Activated T-cell treated with anti-CD3 and anti-CD28 coated beads, Interleukin-2, amount 50 U/mL, for 72 hours (primary cell): ENCODE measurements around the gene TRPM7. TPM values are rescaled to one million over a fixed set of nuclear protein-coding genes. Genes with fewer than 3 reads are reported as not detected.
"Not testable (repeated sequence)": the region's sequence is repeated elsewhere in the genome, so short reads cannot be mapped to it uniquely, and the experiment has no call there.

Experiments
- ATAC-seq, 2 donors: fragments of 150-1000 bp; cut with Tn5 transposase; replicated peaks in 1 of 2; 2 replicates each; pipeline ENCODE4 v1.10.0; 2021; ENCODE audit warnings: moderate library complexity in 2 of 2, mild to moderate bottlenecking in 1 of 2
- DNase-seq, 2 donors: peaks; one replicate each; pipeline ENCODE4 v3.0.0; 2021 to 2022; ENCODE audit warnings: mixed read lengths in 1 of 2
- H3K27ac Mint-ChIP-seq: one replicate; pipeline ENCODE4 v1.8.0; 2022; ENCODE audit warnings: mild to moderate bottlenecking, moderate library complexity, mixed read lengths
- H3K27me3 Mint-ChIP-seq: one replicate; pipeline ENCODE4 v1.8.0; 2022; ENCODE audit warnings: low read depth, mixed read lengths
- H3K36me3 Mint-ChIP-seq, 2 donors: one replicate each; pipeline ENCODE4 v1.8.0; 2022; ENCODE audit warnings: mixed read lengths in 2 of 2, mild to moderate bottlenecking in 1 of 2; ENCODE audit not compliant: insufficient read depth in 2 of 2
- H3K4me1 Mint-ChIP-seq: one replicate; pipeline ENCODE4 v1.8.0; 2022; ENCODE audit warnings: low read depth, mixed read lengths
- H3K4me3 Mint-ChIP-seq, 2 donors: one replicate each; pipeline ENCODE4 v1.8.0; 2022; ENCODE audit warnings: mild to moderate bottlenecking in 2 of 2, mixed read lengths in 2 of 2, moderate library complexity in 2 of 2
- H3K9me3 Mint-ChIP-seq, 2 donors: one replicate each; pipeline ENCODE4 v1.8.0; 2022; ENCODE audit warnings: mixed read lengths in 2 of 2
- total RNA-seq, 2 donors: library from RNA; stranded (reverse); gene quantifications; one replicate each; pipeline ENCODE4 v1.2.3, GENCODE V29; 2022

Gene TRPM7, protein sequence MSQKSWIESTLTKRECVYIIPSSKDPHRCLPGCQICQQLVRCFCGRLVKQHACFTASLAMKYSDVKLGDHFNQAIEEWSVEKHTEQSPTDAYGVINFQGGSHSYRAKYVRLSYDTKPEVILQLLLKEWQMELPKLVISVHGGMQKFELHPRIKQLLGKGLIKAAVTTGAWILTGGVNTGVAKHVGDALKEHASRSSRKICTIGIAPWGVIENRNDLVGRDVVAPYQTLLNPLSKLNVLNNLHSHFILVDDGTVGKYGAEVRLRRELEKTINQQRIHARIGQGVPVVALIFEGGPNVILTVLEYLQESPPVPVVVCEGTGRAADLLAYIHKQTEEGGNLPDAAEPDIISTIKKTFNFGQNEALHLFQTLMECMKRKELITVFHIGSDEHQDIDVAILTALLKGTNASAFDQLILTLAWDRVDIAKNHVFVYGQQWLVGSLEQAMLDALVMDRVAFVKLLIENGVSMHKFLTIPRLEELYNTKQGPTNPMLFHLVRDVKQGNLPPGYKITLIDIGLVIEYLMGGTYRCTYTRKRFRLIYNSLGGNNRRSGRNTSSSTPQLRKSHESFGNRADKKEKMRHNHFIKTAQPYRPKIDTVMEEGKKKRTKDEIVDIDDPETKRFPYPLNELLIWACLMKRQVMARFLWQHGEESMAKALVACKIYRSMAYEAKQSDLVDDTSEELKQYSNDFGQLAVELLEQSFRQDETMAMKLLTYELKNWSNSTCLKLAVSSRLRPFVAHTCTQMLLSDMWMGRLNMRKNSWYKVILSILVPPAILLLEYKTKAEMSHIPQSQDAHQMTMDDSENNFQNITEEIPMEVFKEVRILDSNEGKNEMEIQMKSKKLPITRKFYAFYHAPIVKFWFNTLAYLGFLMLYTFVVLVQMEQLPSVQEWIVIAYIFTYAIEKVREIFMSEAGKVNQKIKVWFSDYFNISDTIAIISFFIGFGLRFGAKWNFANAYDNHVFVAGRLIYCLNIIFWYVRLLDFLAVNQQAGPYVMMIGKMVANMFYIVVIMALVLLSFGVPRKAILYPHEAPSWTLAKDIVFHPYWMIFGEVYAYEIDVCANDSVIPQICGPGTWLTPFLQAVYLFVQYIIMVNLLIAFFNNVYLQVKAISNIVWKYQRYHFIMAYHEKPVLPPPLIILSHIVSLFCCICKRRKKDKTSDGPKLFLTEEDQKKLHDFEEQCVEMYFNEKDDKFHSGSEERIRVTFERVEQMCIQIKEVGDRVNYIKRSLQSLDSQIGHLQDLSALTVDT (N-terminal part only)
- 10 to 100 TPM; 58.5 to 58.7 TPM for total RNA-seq

GRCh38 chr15:50686469-50687301 lies at the start of gene TRPM7:
TSS of gene TRPM7 (minus strand) at chr15:50686797. CDS start at chr15:50686533, 264 bp downstream.
- peaks cover 58% of the 10 kb centered on the region for H3K4me1 Mint-ChIP-seq
- peak; percentile 88 to 90 for ATAC-seq
- H3K27me3 Mint-ChIP-seq, result no peaks in the 10 kb centered on the region

GRCh38 chr15:50735156-50735555 lies 48.6 kb upstream of the TRPM7 start:
- no peaks in the 10 kb centered on the region for H3K27me3 Mint-ChIP-seq
- H3K36me3 Mint-ChIP-seq, result peaks cover 7 to 26% of the 10 kb centered on the region in 2 donors
- no peak overlapping the region for H3K27ac Mint-ChIP-seq
- no peak for DNase-seq
- H3K4me1 Mint-ChIP-seq, result no peaks in the 10 kb centered on the region
- no peak overlapping the region for H3K4me3 Mint-ChIP-seq
- no peaks in the 10 kb centered on the region for H3K9me3 Mint-ChIP-seq
- ATAC-seq, result no peak

More at GRCh38 chr15:50686469-50687301, at the start of gene TRPM7:
- H3K9me3 Mint-ChIP-seq, result no peaks in the 10 kb centered on the region
- peak within 1 kb of the TSS; percentile 95 to 99 for H3K4me3 Mint-ChIP-seq
- H3K27ac Mint-ChIP-seq, result peak within 1 kb of the TSS; percentile 96
- peak; percentile 92 for DNase-seq
- peaks cover 13 to 30% of the 10 kb centered on the region in 2 donors for H3K36me3 Mint-ChIP-seq

- ATAC-seq (no peak), DNase-seq (no peak)
- no peak overlapping the region for H3K27ac Mint-ChIP-seq
- H3K36me3 Mint-ChIP-seq, result peaks cover under 1 to 19% of the 10 kb centered on the region in 2 donors
- no peak overlapping the region for H3K4me3 Mint-ChIP-seq
- H3K4me1 Mint-ChIP-seq, result peaks cover 15% of the 10 kb centered on the region
- H3K27me3 Mint-ChIP-seq, result no peaks in the 10 kb centered on the region
- no peaks in the 10 kb centered on the region for H3K9me3 Mint-ChIP-seq
Observed at GRCh38 chr15:50726315-50726714, 39.7 kb upstream of the TRPM7 start.

GRCh38 chr15:50718700-50719125 lies 32.1 kb upstream of the TRPM7 start:
- ATAC-seq (no peak), DNase-seq (no peak)
- Mint-ChIP-seq H3K4me1 (no peaks in the 10 kb centered on the region), H3K9me3 (no peaks in the 10 kb centered on the region), H3K36me3 (peaks cover 1 to 14% of the 10 kb centered on the region in 2 donors), H3K27ac (no peak overlapping the region), H3K27me3 (no peaks in the 10 kb centered on the region), H3K4me3 (no peak overlapping the region)

- DNase-seq, result no peak
- ATAC-seq, result no peak
- Mint-ChIP-seq H3K27ac (no peak overlapping the region), H3K4me1 (no peaks in the 10 kb centered on the region), H3K9me3 (no peaks in the 10 kb centered on the region), H3K36me3 (peaks cover 0 to 2% of the 10 kb centered on the region in 2 donors), H3K4me3 (no peak overlapping the region), H3K27me3 (no peaks in the 10 kb centered on the region)
Observed at GRCh38 chr15:50712018-50712417, 25.4 kb upstream of the TRPM7 start.

- H3K4me1 Mint-ChIP-seq, result no peaks in the 10 kb centered on the region
- H3K36me3 Mint-ChIP-seq, result peaks cover 0 to 4% of the 10 kb centered on the region in 2 donors
- no peak for DNase-seq
- H3K27ac Mint-ChIP-seq, result peak overlapping the region; percentile 84
- H3K9me3 Mint-ChIP-seq, result no peaks in the 10 kb centered on the region
- no peaks in the 10 kb centered on the region for H3K27me3 Mint-ChIP-seq
- no peak overlapping the region for H3K4me3 Mint-ChIP-seq
- no peak for ATAC-seq
Observed at GRCh38 chr15:50710585-50710984, 24.0 kb upstream of the TRPM7 start.

DNA sequence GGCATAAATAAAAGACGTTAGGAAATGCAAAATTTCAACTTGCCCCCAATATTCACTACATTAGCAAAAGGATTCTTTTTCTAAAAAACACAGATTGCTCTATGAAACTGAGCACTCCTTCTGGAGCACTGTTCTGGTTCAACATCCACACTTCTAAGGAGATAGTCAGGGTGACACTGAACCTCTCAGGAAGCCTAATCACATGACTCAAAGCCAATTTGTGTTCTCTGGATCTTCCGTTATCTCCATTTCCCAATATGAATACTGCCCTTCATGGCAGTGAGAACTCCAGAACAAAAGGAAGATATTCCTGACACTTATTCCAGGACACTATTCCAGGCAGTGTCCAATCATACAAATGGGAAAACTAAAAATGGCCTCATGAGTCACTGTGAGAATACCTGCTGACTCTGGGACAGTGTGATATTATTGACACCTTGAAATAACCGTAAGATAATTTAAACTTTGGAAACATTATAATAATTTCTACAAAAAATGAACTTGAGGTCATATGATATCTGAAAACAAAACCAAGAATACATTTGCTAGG lies 21.4 kb upstream of the TRPM7 start:
- H3K36me3 Mint-ChIP-seq, result peaks cover 0 to 4% of the 10 kb centered on the region in 2 donors
- H3K27me3 Mint-ChIP-seq, result no peaks in the 10 kb centered on the region

DNA sequence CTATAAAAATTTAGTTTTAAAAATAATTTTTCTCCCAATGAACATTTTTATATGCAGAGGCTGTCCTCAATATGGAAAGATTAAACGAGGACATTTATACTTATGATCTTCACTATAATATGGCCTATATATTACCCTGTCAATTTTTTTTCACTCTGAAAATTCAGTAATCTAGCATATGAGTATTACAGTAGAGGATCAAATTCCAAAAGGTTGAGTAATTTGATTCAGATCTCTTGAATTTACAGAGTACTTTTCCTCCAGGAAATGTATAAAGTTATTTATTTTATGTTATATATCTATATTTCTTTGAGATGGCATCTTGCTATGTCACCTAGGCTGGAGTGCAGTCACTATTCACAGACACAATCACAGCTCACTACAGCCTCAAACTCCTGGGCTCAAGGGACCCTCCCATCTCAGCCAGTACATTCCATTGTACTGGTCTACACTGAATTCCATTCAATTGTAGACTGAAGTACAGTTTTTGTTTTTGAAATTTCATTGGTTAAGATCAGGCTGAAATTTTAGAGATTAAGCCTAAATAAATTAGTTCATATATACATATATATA lies 16.3 kb upstream of the TRPM7 start:
- no peak for ATAC-seq
- Mint-ChIP-seq H3K4me3 (no peak overlapping the region), H3K9me3 (no peaks in the 10 kb centered on the region), H3K27ac (no peak overlapping the region), H3K36me3 (peaks cover 0 to 4% of the 10 kb centered on the region in 2 donors), H3K4me1 (no peaks in the 10 kb centered on the region), H3K27me3 (no peaks in the 10 kb centered on the region)
- DNase-seq, result no peak

More for the DNA sequence above, 21.4 kb upstream of the TRPM7 start:
- no peak overlapping the region for H3K27ac Mint-ChIP-seq
- H3K9me3 Mint-ChIP-seq, result no peaks in the 10 kb centered on the region
- DNase-seq (no peak), ATAC-seq (no peak)
- H3K4me1 Mint-ChIP-seq, result no peaks in the 10 kb centered on the region
- no peak overlapping the region for H3K4me3 Mint-ChIP-seq

DNA sequence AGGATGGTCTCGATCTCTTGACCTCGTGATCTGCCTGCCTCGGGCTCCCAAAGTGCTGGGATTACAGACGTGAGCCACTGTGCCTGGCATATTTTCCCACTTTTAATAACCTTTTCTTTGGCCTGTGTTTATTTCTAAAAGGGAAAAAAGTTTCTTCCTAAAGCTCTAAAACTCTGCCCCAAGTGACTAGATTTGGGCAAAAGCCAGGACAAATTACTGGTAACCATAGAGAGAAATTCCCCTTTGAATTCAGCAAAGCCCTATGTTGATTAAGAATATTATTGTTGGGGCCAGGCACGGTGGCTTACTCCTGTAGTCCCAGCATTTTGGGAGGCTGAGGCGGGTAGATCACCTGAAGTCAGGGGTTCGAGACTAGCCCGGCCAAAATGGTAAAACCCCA lies 11.5 kb upstream of the TRPM7 start:
- Mint-ChIP-seq H3K9me3 (no peaks in the 10 kb centered on the region), H3K36me3 (no peaks in the 10 kb centered on the region), H3K27me3 (no peaks in the 10 kb centered on the region), H3K27ac (no peak overlapping the region), H3K4me3 (no peak overlapping the region), H3K4me1 (no peaks in the 10 kb centered on the region)
- no peak for ATAC-seq
- DNase-seq, result no peak

DNA sequence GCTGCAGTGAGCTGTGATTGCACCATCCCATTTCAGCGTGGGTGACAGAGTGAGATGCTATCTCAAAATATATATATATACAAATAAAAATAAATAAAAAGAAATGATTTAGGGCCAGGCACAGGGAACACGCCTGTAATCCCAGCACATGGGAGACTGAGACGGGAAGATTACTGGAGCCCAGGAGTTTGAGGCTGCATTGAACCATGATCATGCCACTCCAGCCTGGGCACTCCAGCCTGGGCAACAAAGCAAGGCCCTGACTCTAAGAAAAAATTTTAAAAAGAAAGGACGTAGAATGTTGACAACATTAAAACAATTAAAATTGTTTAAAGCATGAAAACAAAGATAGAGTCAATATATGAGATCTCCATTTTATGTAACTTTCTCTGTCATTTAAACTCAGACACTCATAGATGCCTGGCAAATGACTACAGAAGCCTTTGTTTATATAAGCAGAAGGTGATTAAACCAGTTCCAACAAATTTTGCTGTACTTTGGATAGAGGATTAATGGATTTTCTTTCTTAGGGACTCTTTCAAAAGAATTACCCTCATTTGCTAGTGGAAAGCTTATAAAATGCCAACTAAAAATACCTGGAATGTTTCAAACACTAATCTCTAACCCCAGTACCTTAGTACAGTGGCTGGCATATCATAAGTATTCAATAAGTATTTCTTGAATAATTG lies 10.7 kb upstream of the TRPM7 start:
- no peak overlapping the region for H3K27ac Mint-ChIP-seq
- H3K4me1 Mint-ChIP-seq, result no peaks in the 10 kb centered on the region
- no peaks in the 10 kb centered on the region for H3K27me3 Mint-ChIP-seq
- no peaks in the 10 kb centered on the region for H3K9me3 Mint-ChIP-seq
- ATAC-seq (no peak), DNase-seq (no peak)
- H3K4me3 Mint-ChIP-seq, result no peak overlapping the region
- no peaks in the 10 kb centered on the region for H3K36me3 Mint-ChIP-seq

GRCh38 chr15:50694634-50695165 lies 8.1 kb upstream of the TRPM7 start:
- H3K4me1 Mint-ChIP-seq, H3K9me3 Mint-ChIP-seq, H3K4me3 Mint-ChIP-seq, H3K27me3 Mint-ChIP-seq, H3K36me3 Mint-ChIP-seq, H3K27ac Mint-ChIP-seq: not testable (repeated sequence)
- peak in 1 of 2 donors; percentile 10 for DNase-seq
- ATAC-seq, result peak in 1 of 2 donors; percentile 58
